Ectodermal cell (in vitro differentiated cells): ENCODE data around the gene METRN.

Experiments
- H3K27ac ChIP-seq: 2 replicates; pipeline ENCODE4 v1.7.0; 2013; ENCODE audit warnings: mild to moderate bottlenecking, low read depth, low read length; ENCODE audit not compliant: insufficient read depth, poor library complexity, severe bottlenecking
- H3K27me3 ChIP-seq: 2 replicates; pipeline ENCODE4 v1.7.0; 2013; ENCODE audit warnings: mild to moderate bottlenecking, low read length; ENCODE audit not compliant: insufficient read depth, control insufficient read depth, poor library complexity, severe bottlenecking
- H3K36me3 ChIP-seq: one replicate; pipeline ENCODE4 v1.7.0; 2013; ENCODE audit warnings: low read length; ENCODE audit not compliant: control insufficient read depth, insufficient read depth
- H3K4me1 ChIP-seq: one replicate; pipeline ENCODE4 v1.7.0; 2013; ENCODE audit warnings: low read length; ENCODE audit not compliant: control insufficient read depth, insufficient read depth
- H3K4me3 ChIP-seq: 2 replicates; pipeline ENCODE4 v1.7.0; 2013; ENCODE audit warnings: low read depth, low read length, control low read depth; ENCODE audit not compliant: insufficient read depth
- H3K9me3 ChIP-seq: 2 replicates; pipeline ENCODE4 v1.7.0; 2013; ENCODE audit warnings: mild to moderate bottlenecking, low read length, moderate library complexity; ENCODE audit not compliant: control insufficient read depth
- WGBS, 2 experiments: methylation state at CpG; one replicate each; pipeline ENCODE4 v1.1.7; 2013; ENCODE audit warnings: missing lambda C conversion rate in 2 of 2; 5-methylcytosine and 5-hydroxymethylcytosine counted together

The METRN gene

DNA sequence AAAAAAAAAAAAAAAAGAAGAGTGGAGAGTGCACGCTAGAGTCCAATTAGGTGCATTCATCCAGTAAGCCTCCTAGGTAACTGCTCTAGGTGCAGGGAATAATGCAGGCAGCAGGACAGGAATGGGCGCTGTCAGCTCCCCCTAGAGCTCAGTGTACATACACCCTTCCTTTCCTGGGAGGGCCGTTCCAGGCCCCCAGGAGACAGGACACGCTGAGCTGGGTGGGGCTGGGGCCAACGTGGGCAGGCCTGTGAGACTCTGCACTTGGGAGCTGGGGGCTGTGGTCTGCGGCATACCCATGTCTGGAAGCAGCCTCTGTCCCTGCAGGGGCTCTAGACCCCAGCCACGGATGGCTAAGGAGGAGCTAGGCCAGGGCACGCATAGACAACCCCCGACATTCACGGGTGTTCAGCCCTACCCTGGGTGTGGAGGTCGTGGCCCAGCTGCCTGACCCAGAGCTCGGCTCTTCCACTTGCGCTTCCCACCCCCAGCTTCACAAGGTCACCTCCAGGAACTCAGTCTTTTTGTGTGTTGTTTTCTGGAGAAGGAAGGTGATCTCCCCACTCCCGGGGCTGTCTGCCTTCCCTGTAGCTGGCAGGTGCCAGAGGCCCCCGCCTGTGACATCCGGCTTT is 5.0 kb downstream of the METRN start:
- Histone ChIP-seq H3K27ac (peak overlapping the region; percentile 89), H3K9me3 (no peaks in the 10 kb centered on the region), H3K36me3 (no peaks in the 10 kb centered on the region), H3K4me3 (peak overlapping the region; percentile 91), H3K27me3 (no peaks in the 10 kb centered on the region), H3K4me1 (peaks cover 44% of the 10 kb centered on the region)
- WGBS, 2 experiments, result 27 to 30% methylated on average over 16 of the region's 16 CpGs

DNA sequence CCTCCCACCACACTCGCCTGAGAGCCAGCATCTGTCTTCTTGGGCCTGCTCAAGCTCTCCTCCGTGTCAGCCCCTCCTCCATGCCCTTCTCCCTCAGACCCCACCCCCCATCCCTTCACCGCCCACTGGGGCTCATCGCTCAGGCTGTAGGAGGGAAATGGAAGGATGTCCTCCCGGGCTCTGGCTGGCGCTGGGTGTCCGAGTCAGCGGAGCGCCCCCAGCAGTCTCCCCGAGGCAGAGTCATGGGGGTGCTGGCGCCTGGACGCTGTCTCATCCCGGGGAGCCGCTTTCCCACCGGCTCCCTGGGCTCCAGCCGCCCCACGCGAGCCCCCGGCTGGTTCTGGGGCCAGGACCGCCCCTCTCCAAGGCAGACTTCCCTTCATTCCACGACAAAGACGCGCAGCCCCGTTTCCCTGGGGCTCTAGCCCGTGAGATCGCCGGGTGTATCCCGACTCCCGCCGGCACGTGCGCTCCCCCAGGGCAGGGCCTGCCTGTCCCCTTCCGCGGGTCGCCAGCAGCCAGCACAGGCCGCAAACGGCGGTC is 5.6 kb downstream of the METRN start:
- H3K9me3 ChIP-seq, result no peaks in the 10 kb centered on the region
- peak overlapping the region; percentile 89 for H3K27ac ChIP-seq
- H3K27me3 ChIP-seq, result peaks cover 1% of the 10 kb centered on the region
- peaks cover 44% of the 10 kb centered on the region for H3K4me1 ChIP-seq
- 0% methylated on average over 38 of the region's 38 CpGs for WGBS, 2 experiments
- H3K4me3 ChIP-seq, result peak overlapping the region; percentile 91
- H3K36me3 ChIP-seq, result no peaks in the 10 kb centered on the region

DNA sequence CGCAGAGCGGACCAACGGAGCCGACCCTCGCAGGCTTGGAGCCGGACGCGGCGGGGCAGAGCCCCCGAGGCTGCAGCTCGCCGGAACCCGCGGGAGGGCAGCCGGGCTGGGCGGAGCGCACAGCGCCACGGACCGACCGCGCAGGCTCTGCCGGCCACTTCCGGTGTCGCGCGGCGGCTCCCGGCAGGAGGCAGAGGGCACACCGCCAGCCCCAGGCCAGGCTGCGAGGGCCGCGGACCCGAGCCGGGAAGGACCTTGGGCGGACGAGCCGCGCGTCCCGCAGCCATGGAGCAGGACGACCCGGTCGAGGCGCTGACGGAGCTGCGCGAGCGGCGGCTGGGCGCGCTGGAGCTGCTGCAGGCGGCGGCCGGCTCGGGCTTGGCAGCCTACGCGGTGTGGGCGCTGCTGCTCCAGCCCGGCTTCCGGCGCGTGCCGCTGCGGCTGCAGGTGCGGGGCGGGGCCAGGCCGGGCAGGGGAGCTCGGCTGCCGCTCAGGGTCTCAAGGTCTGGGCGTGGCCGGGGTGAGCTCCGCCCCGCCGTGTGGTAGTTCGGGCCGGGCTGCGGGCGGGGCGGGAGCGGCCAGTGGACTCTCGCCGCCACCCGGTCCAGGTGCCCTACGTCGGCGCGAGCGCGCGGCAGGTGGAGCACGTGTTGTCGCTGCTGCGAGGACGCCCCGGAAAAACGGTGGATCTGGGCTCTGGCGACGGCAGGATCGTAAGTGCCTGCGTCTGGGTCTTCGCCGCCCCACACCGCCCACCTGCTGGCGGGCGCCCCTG is 6.3 kb downstream of the METRN start, which contains the start of gene ANTKMT:
Gene ANTKMT, plus strand, starts transcription at position 157 of the 775 bp plus-strand sequence. Its CDS starts 129 bp downstream, at position 286.
- Histone ChIP-seq H3K9me3 (no peaks in the 10 kb centered on the region), H3K36me3 (no peaks in the 10 kb centered on the region), H3K4me3 (peak within 1 kb of the TSS; percentile 91), H3K27me3 (peaks cover 8% of the 10 kb centered on the region), H3K4me1 (peaks cover 44% of the 10 kb centered on the region), H3K27ac (peak within 1 kb of the TSS; percentile 89)
- WGBS, 2 experiments, result 10% methylated on average over 106 of the region's 106 CpGs

DNA sequence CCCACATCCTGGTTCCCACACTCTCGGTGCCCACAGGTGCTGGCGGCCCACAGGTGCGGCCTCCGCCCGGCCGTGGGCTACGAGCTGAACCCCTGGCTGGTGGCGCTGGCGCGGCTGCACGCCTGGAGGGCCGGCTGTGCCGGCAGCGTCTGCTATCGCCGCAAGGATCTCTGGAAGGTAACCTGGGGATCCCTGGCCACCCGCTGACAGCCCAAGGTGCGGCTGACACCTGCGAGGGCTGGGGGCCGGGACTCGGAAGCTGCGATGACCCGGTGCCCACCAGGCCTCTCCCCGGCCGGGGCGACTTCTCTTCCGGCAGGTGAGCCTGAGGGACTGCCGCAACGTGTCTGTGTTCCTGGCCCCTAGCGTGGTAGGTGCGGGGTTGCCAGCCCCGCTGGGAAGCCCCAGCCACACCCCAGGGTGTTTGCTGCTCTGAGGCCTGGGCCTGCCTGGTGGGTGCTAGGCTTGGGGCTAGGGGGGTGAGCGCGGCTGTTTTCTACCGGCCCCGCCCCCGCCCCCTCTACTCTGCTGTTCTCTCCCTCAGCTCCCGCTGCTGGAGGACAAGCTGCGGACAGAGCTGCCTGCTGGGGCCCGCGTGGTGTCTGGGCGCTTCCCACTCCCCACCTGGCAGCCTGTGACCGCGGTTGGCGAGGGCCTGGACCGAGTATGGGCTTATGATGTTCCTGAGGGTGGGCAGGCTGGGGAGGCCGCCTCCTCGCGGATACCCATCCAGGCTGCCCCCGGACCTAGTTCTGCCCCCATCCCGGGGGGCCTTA is 7.0 kb downstream of the METRN start:
- H3K4me3 ChIP-seq, result peak overlapping the region; percentile 91
- no peaks in the 10 kb centered on the region for H3K36me3 ChIP-seq
- no peak overlapping the region for H3K27ac ChIP-seq
- peaks cover 40% of the 10 kb centered on the region for H3K4me1 ChIP-seq
- H3K27me3 ChIP-seq, result peaks cover 15% of the 10 kb centered on the region
- 93 to 94% methylated on average over 51 of the region's 51 CpGs for WGBS, 2 experiments
- H3K9me3 ChIP-seq, result no peaks in the 10 kb centered on the region

DNA sequence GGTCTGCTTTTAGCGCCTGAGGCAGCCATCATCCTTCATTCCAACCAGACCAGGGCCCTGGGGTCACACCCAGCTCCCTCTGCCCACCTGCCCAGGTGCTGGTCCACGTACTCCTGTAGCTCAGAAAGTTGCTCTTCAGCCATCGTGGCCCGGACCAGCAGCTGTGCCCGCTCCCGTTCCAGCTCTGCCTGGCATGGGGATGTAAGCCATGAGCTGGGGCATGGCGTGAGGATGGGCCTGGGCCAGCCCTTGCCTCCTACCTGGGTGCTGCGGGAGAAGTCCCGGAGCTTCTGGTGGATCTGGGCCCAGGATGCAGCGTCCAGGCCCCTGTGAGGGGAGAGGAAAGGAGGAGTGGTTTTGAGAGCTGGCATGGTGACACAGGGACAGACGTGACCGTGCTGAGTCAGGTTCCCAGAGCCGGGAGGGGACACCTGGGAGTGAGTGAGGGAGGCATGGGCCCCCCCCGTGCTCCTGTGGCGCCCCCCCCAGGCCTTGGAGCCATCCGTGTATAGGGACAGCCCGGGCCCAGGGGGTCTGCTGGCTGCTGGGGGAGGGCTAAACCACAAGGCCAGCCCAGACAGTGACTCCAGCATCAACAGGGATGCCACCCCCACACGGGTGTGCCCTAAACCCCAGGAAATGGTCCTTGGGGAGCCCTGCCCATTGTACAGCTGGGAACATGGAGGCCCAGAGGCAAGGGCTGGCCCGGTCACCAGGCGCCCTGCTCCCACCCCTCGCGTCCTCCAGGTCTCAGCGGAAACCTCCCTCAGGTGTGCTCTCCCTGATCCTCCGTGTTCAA is 8.1 kb downstream of the METRN start:
- Histone ChIP-seq H3K9me3 (no peaks in the 10 kb centered on the region), H3K36me3 (no peaks in the 10 kb centered on the region), H3K4me3 (no peak overlapping the region), H3K27ac (no peak overlapping the region), H3K27me3 (peaks cover 26% of the 10 kb centered on the region), H3K4me1 (peaks cover 37% of the 10 kb centered on the region)
- WGBS, 2 experiments, result 94 to 95% methylated on average over 24 of the region's 24 CpGs

DNA sequence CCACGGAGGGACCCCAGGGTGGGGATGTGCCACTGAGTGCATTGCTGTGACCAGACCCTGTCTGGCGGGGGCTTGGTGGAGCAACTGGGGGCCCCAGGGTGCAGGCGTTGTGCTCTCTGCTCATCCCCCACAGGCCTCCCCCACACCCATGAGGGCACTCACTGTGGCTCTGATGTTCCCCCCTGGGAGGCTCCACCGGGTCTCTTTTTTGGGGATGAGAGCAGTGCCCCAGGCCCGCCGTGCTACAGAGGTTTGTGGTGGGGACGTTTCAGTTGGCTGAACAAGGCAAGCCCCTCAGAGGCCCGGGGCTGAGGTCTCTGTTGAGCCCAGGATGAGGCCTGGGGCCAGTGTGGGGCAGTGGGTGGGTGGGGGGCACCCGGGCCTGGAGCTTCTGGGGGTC is 8.8 kb downstream of the METRN start:
- H3K36me3 ChIP-seq, result no peaks in the 10 kb centered on the region
- H3K4me3 ChIP-seq, result no peak overlapping the region
- 94% methylated on average over 9 of the region's 9 CpGs for WGBS, 2 experiments
- no peak overlapping the region for H3K27ac ChIP-seq
- no peaks in the 10 kb centered on the region for H3K9me3 ChIP-seq
- H3K4me1 ChIP-seq, result peaks cover 30% of the 10 kb centered on the region
- peaks cover 32% of the 10 kb centered on the region for H3K27me3 ChIP-seq

DNA sequence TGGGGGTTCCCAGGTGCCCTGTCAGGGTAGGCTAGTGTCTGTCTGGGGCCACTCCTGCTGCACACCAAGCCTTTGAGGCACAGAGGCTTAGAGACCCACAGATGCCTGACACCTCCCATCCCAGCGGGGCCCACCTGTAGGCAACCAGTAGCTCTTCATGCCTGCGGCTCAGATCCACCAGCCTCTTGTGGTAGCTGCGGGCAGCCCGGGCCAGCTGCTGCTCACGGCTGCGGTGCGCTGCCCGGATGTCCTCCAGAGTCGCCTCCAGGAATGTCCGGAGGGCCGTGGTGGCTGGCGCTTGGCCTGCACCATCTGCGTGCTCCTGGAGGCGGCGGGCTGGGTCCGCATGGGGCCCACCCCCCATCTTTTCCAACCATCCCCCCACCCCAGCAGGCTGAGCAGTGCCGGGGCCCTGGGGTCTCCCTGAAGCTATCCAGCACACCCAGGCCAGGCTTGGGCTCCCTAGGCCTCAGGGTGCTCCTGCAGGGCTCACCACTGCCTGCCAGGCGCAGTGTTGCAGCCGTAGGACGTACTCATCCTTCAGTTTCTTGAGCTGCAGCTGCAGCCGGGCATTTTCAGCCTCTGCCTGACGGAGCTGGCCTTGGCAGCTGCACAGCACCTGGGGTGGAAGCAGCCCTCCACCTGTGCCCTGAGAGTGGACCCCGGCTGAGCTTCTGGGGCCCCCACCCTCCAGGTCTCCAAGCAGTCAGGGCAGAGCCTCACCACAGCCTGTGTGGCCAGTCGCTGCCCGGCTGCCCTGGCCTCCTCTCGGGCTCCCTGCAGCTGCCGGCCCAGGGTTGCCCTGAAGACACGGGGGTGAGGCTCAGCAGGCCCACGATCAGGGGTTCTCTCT is 9.5 kb downstream of the METRN start:
- peaks cover 35% of the 10 kb centered on the region for H3K27me3 ChIP-seq
- no peaks in the 10 kb centered on the region for H3K36me3 ChIP-seq
- no peak overlapping the region for H3K4me3 ChIP-seq
- H3K4me1 ChIP-seq, result peaks cover 24% of the 10 kb centered on the region
- no peaks in the 10 kb centered on the region for H3K9me3 ChIP-seq
- no peak overlapping the region for H3K27ac ChIP-seq
- 86 to 87% methylated on average over 29 of the region's 29 CpGs for WGBS, 2 experiments

DNA sequence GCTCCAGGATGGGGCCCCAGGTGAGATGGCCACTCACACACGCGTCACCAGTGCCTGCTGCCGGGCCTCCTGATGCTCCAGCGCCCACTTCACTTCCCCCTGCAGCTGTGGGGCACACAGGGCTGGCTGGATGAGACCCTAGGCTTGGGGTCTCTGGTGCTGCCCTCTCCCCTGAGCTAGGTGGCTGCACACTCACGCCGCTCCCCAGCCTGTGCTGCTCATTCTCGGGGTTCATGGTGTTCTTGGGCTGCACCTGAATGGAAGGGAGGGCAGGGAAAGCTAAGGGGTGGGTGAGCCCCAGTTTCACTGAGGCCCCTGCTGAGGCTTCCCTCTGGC is 10.1 kb downstream of the METRN start:
- peaks cover 35% of the 10 kb centered on the region for H3K27me3 ChIP-seq
- no peaks in the 10 kb centered on the region for H3K9me3 ChIP-seq
- no peak overlapping the region for H3K4me3 ChIP-seq
- peaks cover 18% of the 10 kb centered on the region for H3K4me1 ChIP-seq
- WGBS, 2 experiments, result 91 to 93% methylated on average over 7 of the region's 7 CpGs
- H3K27ac ChIP-seq, result no peak overlapping the region
- no peaks in the 10 kb centered on the region for H3K36me3 ChIP-seq
